Measurements from ENCODE around the gene COX7A2.

DNA sequence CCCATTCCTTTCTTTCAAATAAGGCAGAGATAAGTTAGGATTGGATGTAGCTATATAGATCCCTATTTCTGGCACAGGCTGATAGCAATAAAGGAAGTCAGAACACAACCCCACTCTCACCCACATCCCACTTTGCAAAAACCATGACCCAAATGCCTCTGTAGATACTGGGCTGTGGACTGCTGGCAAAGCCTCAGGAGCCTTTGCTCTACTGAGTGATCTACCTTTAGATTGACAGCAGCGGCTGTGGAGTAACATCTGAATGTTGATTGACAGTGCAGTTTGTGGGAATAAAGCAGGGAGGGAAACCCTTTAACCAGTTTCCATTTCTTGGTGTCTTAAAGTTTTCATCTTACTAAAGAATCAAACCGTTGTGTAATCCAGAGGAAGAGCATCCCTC, 47.7 kb upstream of the COX7A2 start:
- TF ChIP-seq, protein P1, sequence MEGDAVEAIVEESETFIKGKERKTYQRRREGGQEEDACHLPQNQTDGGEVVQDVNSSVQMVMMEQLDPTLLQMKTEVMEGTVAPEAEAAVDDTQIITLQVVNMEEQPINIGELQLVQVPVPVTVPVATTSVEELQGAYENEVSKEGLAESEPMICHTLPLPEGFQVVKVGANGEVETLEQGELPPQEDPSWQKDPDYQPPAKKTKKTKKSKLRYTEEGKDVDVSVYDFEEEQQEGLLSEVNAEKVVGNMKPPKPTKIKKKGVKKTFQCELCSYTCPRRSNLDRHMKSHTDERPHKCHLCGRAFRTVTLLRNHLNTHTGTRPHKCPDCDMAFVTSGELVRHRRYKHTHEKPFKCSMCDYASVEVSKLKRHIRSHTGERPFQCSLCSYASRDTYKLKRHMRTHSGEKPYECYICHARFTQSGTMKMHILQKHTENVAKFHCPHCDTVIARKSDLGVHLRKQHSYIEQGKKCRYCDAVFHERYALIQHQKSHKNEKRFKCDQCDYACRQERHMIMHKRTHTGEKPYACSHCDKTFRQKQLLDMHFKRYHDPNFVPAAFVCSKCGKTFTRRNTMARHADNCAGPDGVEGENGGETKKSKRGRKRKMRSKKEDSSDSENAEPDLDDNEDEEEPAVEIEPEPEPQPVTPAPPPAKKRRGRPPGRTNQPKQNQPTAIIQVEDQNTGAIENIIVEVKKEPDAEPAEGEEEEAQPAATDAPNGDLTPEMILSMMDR (IDR thresholded peaks at IDR 0.05) = no peak
- no peak for TF ChIP-seq POLR2A (IDR thresholded peaks at IDR 0.05)
